D341Med (cell line): ENCODE measurements around the gene SERPINH1.

ENCODE experiments used
- DNase-seq: peaks from one replicate; pipeline ENCODE4 v3.0.0; 2012; ENCODE audit warnings: low spot score

The SERPINH1 gene

DNA sequence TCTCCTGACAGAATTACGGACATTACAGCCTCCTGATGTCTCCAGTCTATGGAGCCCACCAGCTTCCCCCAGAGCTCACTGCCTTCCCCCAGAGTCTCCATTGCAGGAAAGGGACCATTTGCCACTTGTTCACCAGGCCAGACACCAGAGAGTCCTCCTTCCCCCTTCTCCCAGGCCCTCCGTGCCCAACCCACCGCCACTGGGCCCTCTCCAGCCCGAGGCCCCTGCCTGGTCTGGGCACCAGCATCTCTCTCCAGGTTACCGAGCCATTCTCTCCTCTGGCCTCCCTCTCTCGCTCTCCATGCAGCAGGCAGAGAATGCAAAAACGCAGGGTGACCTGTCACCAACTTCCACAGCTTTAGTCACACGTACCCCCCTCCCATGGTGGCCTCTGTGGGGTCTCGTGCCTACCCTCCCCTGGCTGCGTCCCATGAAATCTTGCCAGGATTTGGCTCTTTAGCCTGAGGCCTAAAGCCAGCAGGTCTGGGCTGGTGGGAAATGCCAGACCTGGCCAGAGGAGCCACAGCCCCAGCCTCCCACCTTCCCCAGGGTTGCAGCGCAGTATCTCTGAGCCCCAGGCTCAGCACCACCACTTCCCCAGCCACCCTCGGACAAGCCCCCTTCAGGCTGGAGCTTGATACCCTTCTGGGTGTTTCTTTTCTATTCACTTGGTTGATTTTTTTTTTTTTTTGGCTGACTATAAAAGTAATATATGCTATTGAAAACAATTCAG lies 6.8 kb upstream of the SERPINH1 start:
- DNase-seq: no peak

DNA sequence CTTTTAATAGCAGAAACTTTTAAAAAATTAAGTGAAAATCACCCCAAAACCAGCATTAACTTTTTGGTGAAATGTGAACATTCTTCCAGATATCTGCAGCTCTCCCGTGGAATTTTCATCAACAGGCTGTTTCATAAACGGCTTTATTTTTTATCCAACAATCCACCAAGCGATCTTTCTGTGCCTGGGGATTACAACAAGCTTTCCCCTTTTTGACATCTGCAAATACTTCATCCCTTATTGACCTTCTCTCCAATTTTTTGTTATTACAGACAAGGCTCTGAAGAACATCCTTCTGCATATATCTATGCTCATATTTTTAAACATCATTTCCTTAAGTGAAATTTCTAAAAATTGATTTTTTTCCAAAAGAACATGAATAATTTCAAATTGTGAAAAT lies 5.8 kb upstream of the SERPINH1 start:
- no peak for DNase-seq

GRCh38 chr11:75557666-75558494 lies 4.2 kb upstream of the SERPINH1 start:
- no peak for DNase-seq

DNA sequence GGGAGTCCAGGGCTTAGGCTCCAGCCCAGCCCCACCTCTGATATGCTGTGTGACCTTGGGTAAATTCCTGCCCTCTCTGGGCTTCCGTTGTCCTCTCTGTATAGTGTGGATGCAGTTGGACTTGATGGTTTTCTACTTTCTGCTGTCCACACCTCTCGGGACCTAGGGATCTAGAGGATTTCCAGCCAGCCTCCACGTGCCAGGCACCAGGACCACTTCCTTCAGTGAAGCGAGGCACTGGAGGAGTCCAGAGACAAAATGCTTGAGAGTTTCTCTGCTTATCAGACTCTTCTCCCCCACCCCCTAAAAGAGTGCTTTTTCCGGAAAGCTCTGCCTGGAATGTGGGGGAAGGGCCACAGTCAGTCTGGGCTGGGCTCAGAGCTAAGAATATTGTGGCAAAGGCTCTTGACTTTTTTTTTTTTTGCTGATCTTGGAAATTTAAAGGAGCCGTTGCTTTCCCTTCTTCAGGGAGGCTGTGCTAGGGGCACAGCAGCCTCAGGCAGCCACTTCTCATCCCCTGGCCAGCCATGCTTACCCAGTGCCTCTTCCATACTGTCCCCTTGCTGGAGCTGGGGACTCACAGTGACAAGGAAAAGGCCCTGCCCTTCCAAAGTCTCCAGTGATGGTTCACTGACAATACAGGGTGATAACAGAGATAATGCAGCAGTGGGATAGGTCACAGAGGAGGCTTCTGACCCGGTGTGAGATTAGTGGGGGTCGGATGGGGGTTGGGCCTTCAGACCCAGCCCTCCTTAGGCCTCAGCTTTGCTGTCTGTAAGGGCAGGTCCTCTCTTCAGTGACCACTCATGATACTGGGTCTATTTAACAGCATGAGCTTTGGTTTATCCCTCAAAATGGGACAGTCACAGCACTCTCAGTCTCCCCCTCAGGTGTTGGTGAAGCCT lies 2.9 kb upstream of the SERPINH1 start:
- no peak for DNase-seq

DNA sequence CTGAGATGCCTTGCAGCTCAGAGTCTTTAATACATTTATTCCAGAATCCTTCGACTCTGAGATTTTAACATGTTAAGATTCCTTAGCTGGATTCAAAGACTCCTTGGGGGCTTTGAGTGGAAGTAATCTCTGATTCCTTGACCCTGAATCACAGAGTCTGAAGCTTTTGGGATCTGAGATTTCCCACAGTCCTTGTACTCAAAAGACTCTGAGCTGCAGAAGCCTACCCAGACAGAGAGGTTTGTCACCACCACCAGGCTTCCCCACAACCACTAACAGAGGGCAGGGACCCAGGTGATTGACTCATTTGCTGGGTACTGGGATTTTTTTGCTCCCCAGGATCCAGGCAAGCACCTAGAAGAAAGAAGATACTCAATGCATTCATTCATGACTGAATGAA lies 1.4 kb upstream of the SERPINH1 start:
- no peak for DNase-seq

- DNase-seq: no peak
Observed at GRCh38 chr11:75561426-75562047, 516 bp upstream of the SERPINH1 start.

- no peak for DNase-seq
Observed at GRCh38 chr11:75562836-75563484, 907 bp downstream of the SERPINH1 start.

- DNase-seq: no peak
Observed at GRCh38 chr11:75563501-75563977, 1.5 kb downstream of the SERPINH1 start.

- DNase-seq: no peak
Observed at GRCh38 chr11:75563978-75564552, 2.0 kb downstream of the SERPINH1 start.

GRCh38 chr11:75565221-75565814 lies 3.3 kb downstream of the SERPINH1 start:
- no peak for DNase-seq

DNA sequence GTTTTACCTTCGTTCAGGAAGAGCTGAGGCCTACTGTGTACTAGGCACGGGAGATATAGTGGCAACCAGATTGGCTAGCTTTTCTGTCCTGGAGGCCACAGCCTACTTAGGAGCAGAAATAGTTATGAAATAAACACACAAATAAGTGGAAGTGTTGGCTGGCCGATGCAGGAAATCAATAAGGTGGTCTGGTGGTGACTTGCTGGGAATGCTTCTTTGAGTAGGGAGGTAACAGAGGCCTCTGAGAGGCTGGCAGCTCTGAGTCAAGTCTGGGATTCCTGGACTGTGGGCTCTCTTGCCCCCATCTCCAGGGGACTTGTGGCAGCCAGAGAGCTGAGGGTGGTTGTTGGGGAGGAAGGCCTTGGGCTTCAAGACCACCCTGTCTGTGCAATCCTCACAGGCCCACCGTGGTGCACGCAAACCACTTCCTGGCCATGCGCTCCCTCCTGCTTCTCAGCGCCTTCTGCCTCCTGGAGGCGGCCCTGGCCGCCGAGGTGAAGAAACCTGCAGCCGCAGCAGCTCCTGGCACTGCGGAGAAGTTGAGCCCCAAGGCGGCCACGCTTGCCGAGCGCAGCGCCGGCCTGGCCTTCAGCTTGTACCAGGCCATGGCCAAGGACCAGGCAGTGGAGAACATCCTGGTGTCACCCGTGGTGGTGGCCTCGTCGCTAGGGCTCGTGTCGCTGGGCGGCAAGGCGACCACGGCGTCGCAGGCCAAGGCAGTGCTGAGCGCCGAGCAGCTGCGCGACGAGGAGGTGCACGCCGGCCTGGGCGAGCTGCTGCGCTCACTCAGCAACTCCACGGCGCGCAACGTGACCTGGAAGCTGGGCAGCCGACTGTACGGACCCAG lies 4.1 kb downstream of the SERPINH1 start:
- no peak for DNase-seq

GRCh38 chr11:75566763-75567279 lies 4.8 kb downstream of the SERPINH1 start:
- DNase-seq: no peak

- no peak for DNase-seq
Observed at GRCh38 chr11:75567971-75568370, 5.9 kb downstream of the SERPINH1 start.

DNA sequence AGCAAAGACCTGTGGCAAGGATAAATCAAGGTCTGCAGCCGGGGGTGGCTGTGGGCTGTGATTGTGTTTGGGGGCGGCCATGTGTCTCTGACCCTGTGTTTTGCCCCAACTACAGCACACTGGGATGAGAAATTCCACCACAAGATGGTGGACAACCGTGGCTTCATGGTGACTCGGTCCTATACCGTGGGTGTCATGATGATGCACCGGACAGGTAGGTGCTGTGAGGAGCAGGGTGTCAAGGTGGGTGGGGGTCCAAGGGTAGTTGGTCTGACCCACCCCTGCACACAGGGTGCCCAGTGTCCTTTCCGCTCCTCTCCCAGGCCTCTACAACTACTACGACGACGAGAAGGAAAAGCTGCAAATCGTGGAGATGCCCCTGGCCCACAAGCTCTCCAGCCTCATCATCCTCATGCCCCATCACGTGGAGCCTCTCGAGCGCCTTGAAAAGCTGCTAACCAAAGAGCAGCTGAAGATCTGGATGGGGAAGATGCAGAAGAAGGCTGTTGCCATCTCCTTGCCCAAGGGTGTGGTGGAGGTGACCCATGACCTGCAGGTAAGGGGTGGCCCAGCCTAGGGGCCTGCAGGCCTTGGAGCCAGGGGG lies 6.7 kb downstream of the SERPINH1 start:
- no peak for DNase-seq

DNA sequence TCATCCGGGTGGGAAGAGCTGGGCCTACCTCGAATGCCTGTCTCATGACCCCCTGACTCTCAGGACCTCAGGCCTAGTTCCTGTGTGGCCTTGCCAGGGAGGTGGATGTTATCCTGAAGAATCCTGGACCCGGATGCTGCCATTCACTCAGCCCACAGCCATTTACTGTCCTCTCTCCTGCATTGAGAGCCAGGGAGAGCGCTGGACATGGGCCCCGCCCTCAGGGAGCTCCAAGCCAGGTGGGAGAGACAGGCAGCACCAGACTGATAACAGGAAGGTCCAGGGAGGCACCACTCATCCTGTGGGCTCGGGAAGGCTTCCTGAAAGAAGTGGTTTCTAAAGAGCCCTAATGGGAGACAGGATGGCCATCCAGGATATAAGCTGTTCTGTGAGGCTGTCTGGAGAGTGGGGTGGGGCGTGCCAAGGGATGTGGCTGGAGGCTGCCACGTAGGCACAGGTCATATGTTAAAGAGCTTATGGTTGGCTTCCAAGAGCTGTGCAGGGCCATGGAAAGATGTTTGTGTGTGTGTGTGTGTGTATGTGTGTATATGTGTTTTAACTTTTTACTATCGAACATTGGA lies 8.6 kb downstream of the SERPINH1 start:
- DNase-seq: no peak

GRCh38 chr11:75571625-75572024 lies 9.6 kb downstream of the SERPINH1 start:
- no peak for DNase-seq

DNA sequence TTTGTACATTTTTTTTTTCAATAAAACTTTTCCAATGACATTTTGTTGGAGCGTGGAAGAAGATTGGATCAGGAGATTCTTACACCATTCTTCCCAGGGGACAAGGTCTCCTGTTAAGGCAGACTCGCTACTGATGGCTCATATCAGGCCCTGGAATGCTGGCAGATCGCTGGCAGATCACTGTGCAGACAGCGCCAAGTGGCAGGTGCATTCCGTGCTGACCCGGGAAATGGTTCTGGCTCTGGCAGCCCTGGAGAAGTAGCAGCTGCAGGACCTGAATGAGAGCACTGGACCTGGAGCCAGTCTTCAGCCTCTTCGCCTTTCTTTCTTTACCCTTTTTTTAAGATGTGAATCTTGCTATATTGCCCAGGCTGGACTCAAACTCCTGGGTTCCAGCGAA lies 10.7 kb downstream of the SERPINH1 start:
- DNase-seq: no peak
